PC-3 (cell line): Measurements from ENCODE around the gene DGKD. TPM values are rescaled to one million over a fixed set of nuclear protein-coding genes. Genes with fewer than 3 reads are reported as not detected.

ENCODE experiments used
- ATAC-seq: fragments of 200-7000 bp; cut with Tn5 transposase; 2 replicates; pipeline ENCODE4 v1.9.1; 2020; ENCODE audit warnings: mild to moderate bottlenecking, moderate library complexity
- BruUV-seq: library from RNA; stranded (reverse); fragments of 400-500 nt; replicated peaks from 2 replicates; lab custom pipeline; 2021; lab: Mats Ljungman, UMichigan
- CTCF ChIA-PET: fragments of 300-600 bp; sonication (Branson Sonifier 250); formaldehyde crosslinking; loops from one replicate; lab custom pipeline; 2022; ENCODE audit warnings: antibody characterized with exemption; lab: Charles Lee
- POLR2A ChIA-PET: fragments of 300-600 bp; sonication (Branson Sonifier 250); formaldehyde crosslinking; loops from one replicate; lab custom pipeline; 2022; ENCODE audit warnings: antibody characterized with exemption; ENCODE audit not compliant: unreplicated experiment; lab: Charles Lee
- DNase-seq: peaks from one replicate; pipeline ENCODE4 v3.0.0-alpha.2; 2015
- H2AFZ ChIP-seq: fragments of 300-600 bp; sonication (generic); 2 replicates; pipeline ENCODE4 v1.6.0; 2016; ENCODE audit warnings: antibody characterized with exemption, low read length
- H3F3A ChIP-seq: fragments of 300-600 bp; sonication (generic); one replicate; pipeline ENCODE4 v1.6.0; 2017; ENCODE audit warnings: antibody characterized with exemption, low read length, control low read depth, mild to moderate bottlenecking; ENCODE audit not compliant: unreplicated experiment
- H3K27ac ChIP-seq: fragments of 300-600 bp; sonication (generic); 2 replicates; pipeline ENCODE4 v1.5.1; 2016; ENCODE audit warnings: mild to moderate bottlenecking, low read length
- H3K27me3 ChIP-seq: fragments of 300-600 bp; sonication (generic); 2 replicates; pipeline ENCODE4 v1.6.1; 2016; ENCODE audit warnings: low read length, mixed read lengths
- H3K36me3 ChIP-seq: fragments of 300-600 bp; sonication (generic); 2 replicates; pipeline ENCODE4 v1.6.1; 2016; ENCODE audit warnings: low read depth, mixed run types, low read length, mixed read lengths
- H3K4me1 ChIP-seq: fragments of 300-600 bp; sonication (generic); 2 replicates; pipeline ENCODE4 v1.5.1; 2016; ENCODE audit warnings: low read length; ENCODE audit not compliant: insufficient read depth
- H3K4me2 ChIP-seq: fragments of 300-600 bp; sonication (generic); 2 replicates; pipeline ENCODE4 v1.6.0; 2016; ENCODE audit warnings: low read length
- H3K4me3 ChIP-seq: fragments of 300-600 bp; sonication (generic); 2 replicates; pipeline ENCODE4 v1.5.1; 2016; ENCODE audit warnings: mild to moderate bottlenecking, low read length, mixed read lengths
- H3K79me2 ChIP-seq: fragments of 300-600 bp; sonication (generic); 2 replicates; pipeline ENCODE4 v1.6.1; 2017; ENCODE audit warnings: low read length, mixed read lengths
- H3K9ac ChIP-seq: fragments of 300-600 bp; sonication (generic); 2 replicates; pipeline ENCODE4 v1.6.0; 2016; ENCODE audit warnings: mild to moderate bottlenecking, low read length
- H3K9me2 ChIP-seq: fragments of 300-600 bp; sonication (generic); replicated peaks from 2 replicates; pipeline ENCODE4 v1.6.1; 2016; ENCODE audit warnings: mixed run types, low read length, mixed read lengths
- H3K9me3 ChIP-seq: fragments of 300-600 bp; sonication (generic); 2 replicates; pipeline ENCODE4 v1.6.1; 2016; ENCODE audit warnings: low read length, mixed read lengths
- H4K20me1 ChIP-seq: fragments of 300-600 bp; sonication (generic); 2 replicates; pipeline ENCODE4 v1.6.1; 2016; ENCODE audit warnings: low read length, mixed read lengths
- CTCF ChIP-seq: fragments of 300-600 bp; sonication (generic); conservative IDR thresholded peaks from 2 replicates; pipeline ENCODE4 v1.5.1; 2017; ENCODE audit warnings: antibody characterized with exemption, low read depth, mild to moderate bottlenecking, low read length
- EZH2 ChIP-seq: fragments of 300-600 bp; sonication (generic); IDR thresholded peaks from one replicate; pipeline ENCODE4 v1.6.1; 2017; ENCODE audit warnings: antibody characterized with exemption, mild to moderate bottlenecking, low read length; ENCODE audit not compliant: unreplicated experiment
- EZH2phosphoT487 ChIP-seq: fragments of 300-600 bp; sonication (generic); IDR thresholded peaks from 2 replicates; pipeline ENCODE4 v1.6.1; 2018; ENCODE audit warnings: mild to moderate bottlenecking, antibody characterized with exemption, low read length, borderline replicate concordance
- intact Hi-C: fragments of 100-400 bp; cut with micrococcal nuclease; formaldehyde crosslinking; loops from 2 replicates; pipeline ENCODE4 v1.9.0; 2023
- total RNA-seq: library from RNA; depleted of rRNA; stranded (reverse); fragments of >200 nt; gene quantifications from 2 replicates; pipeline ENCODE4 v1.2.3, GENCODE V29; 2014

Gene DGKD
- total RNA-seq, 1 experiment from 2014 or later: 23.3 TPM

GRCh38 chr2:233433794-233434193 is 79.5 kb downstream of the DGKD start:
- ChIA-PET POLR2A (no interaction called here), CTCF (no interaction called here)
- no peak for DNase-seq
- Histone ChIP-seq H3K4me1 (peaks cover 24% of the 10 kb centered on the region), H4K20me1 (no peaks in the 10 kb centered on the region), H2AFZ (no peak overlapping the region), H3K9me2 (no peaks in the 10 kb centered on the region; the same call in 1 of the 2 replicates), H3K36me3 (peaks cover 34% of the 10 kb centered on the region; the same call in 1 of the 2 replicates), H3K27me3 (no peaks in the 10 kb centered on the region), H3K79me2 (peaks cover 48% of the 10 kb centered on the region), H3K4me2 (no peak overlapping the region), H3K9me3 (no peaks in the 10 kb centered on the region), H3K4me3 (no peak overlapping the region), H3K27ac (no peak overlapping the region), H3K9ac (no peak overlapping the region), H3F3A (no peaks in the 10 kb centered on the region)
- TF ChIP-seq EZH2 (no peak), CTCF (no peak), EZH2phosphoT487 (no peak)
- intact Hi-C loops: no loop called here
- ATAC-seq: no peak
- BruUV-seq: no TSS peak

GRCh38 chr2:233434666-233435330 is 80.5 kb downstream of the DGKD start:
- intact Hi-C loops: no loop called here
- Histone ChIP-seq H3K9ac (no peak overlapping the region), H4K20me1 (no peaks in the 10 kb centered on the region), H3K79me2 (peaks cover 38% of the 10 kb centered on the region), H3K4me2 (no peak overlapping the region), H3K9me2 (no peaks in the 10 kb centered on the region; the same call in 1 of the 2 replicates), H3K36me3 (peaks cover 34% of the 10 kb centered on the region; the same call in 1 of the 2 replicates), H3K27me3 (no peaks in the 10 kb centered on the region), H2AFZ (no peak overlapping the region), H3K4me1 (peaks cover 14% of the 10 kb centered on the region), H3K27ac (no peak overlapping the region), H3K4me3 (no peak overlapping the region), H3K9me3 (no peaks in the 10 kb centered on the region), H3F3A (no peaks in the 10 kb centered on the region)
- TF ChIP-seq EZH2 (no peak), EZH2phosphoT487 (no peak), CTCF (no peak)
- no TSS peak for BruUV-seq
- ATAC-seq (no peak), DNase-seq (no peak)
- CTCF ChIA-PET: no interaction called here
- POLR2A ChIA-PET: no interaction called here

GRCh38 chr2:233435436-233436190 is 81.3 kb downstream of the DGKD start:
- no peak for TF ChIP-seq EZH2
- no peak for TF ChIP-seq EZH2phosphoT487
- TF ChIP-seq CTCF: no peak
- Histone ChIP-seq H3K79me2 (peaks cover 30% of the 10 kb centered on the region), H3K4me1 (peaks cover 6% of the 10 kb centered on the region), H3K9me3 (no peaks in the 10 kb centered on the region), H4K20me1 (no peaks in the 10 kb centered on the region), H3K9ac (no peak overlapping the region), H3K4me3 (no peak overlapping the region), H3K27me3 (no peaks in the 10 kb centered on the region), H3K27ac (no peak overlapping the region), H3F3A (no peaks in the 10 kb centered on the region), H3K9me2 (no peaks in the 10 kb centered on the region; the same call in 1 of the 2 replicates), H3K36me3 (peaks cover 34% of the 10 kb centered on the region; the same call in 1 of the 2 replicates), H3K4me2 (no peak overlapping the region), H2AFZ (no peak overlapping the region)
- CTCF ChIA-PET: no interaction called here
- no peak for DNase-seq
- no TSS peak for BruUV-seq
- no peak for ATAC-seq
- POLR2A ChIA-PET: no interaction called here
- intact Hi-C loops: no loop called here
